DOHH2 (cell line): ENCODE data around the gene SPATA13.

Experiments used
- H3F3A ChIP-seq: fragments of 200-600 bp; sonication (generic), shearing (Covaris generic); 2 replicates; pipeline ENCODE4 v1.6.0; 2016; ENCODE audit warnings: antibody characterized with exemption, mild to moderate bottlenecking; ENCODE audit not compliant: control insufficient read depth, insufficient read depth
- H3K27ac ChIP-seq: fragments of 200-600 bp; sonication (generic); 2 replicates; pipeline ENCODE4 v1.5.1; 2014; ENCODE audit warnings: low read depth, mild to moderate bottlenecking, low read length, moderate library complexity
- H3K27me3 ChIP-seq: fragments of 200-600 bp; sonication (generic); 2 replicates; pipeline ENCODE4 v1.6.1; 2014; ENCODE audit warnings: mild to moderate bottlenecking, low read length, mixed read lengths; ENCODE audit not compliant: control insufficient read depth
- H3K36me3 ChIP-seq: fragments of 200-600 bp; sonication (generic); 2 replicates; pipeline ENCODE4 v1.6.1; 2014; ENCODE audit warnings: mild to moderate bottlenecking, low read length, moderate library complexity, mixed read lengths; ENCODE audit not compliant: control insufficient read depth
- H3K4me1 ChIP-seq: fragments of 200-600 bp; sonication (generic); 2 replicates; pipeline ENCODE4 v1.6.1; 2014; ENCODE audit warnings: mild to moderate bottlenecking, low read length, mixed read lengths; ENCODE audit not compliant: control insufficient read depth
- H3K4me2 ChIP-seq: fragments of 200-600 bp; sonication (generic); 2 replicates; pipeline ENCODE4 v1.6.0; 2014; ENCODE audit warnings: mild to moderate bottlenecking, low read length, moderate library complexity
- H3K4me3 ChIP-seq: fragments of 200-600 bp; sonication (generic); 2 replicates; pipeline ENCODE4 v1.5.1; 2014; ENCODE audit warnings: mild to moderate bottlenecking, low read length, mixed read lengths
- H3K79me2 ChIP-seq: fragments of 200-600 bp; sonication (generic); 2 replicates; pipeline ENCODE4 v1.6.1; 2014; ENCODE audit warnings: mild to moderate bottlenecking, low read length, mixed read lengths; ENCODE audit not compliant: control insufficient read depth
- H3K9me2 ChIP-seq: fragments of 200-600 bp; sonication (generic); replicated peaks from 2 replicates; pipeline ENCODE4 v1.6.1; 2014; ENCODE audit warnings: mild to moderate bottlenecking, low read length, mixed read lengths; ENCODE audit not compliant: control insufficient read depth
- H3K9me3 ChIP-seq: fragments of 200-600 bp; sonication (generic); 2 replicates; pipeline ENCODE4 v1.6.1; 2014; ENCODE audit warnings: antibody characterized with exemption, low read length, mixed read lengths; ENCODE audit not compliant: control insufficient read depth, insufficient read depth
- H4K20me1 ChIP-seq: fragments of 200-600 bp; sonication (generic); 2 replicates; pipeline ENCODE4 v1.6.0; 2014; ENCODE audit warnings: low read depth, mild to moderate bottlenecking, antibody characterized with exemption, low read length, moderate library complexity; ENCODE audit not compliant: control insufficient read depth, insufficient read depth
- CTCF ChIP-seq: fragments of 200-600 bp; sonication (generic); IDR thresholded peaks from one replicate; pipeline ENCODE4 v1.5.1; 2014; ENCODE audit warnings: antibody characterized with exemption, mild to moderate bottlenecking, low read depth, low read length; ENCODE audit not compliant: poor library complexity, severe bottlenecking
- EZH2phosphoT487 ChIP-seq: fragments of 200-600 bp; sonication (generic); IDR thresholded peaks from 2 replicates; pipeline ENCODE4 v1.6.1; 2017; ENCODE audit warnings: borderline replicate concordance, mild to moderate bottlenecking, antibody characterized with exemption, low read length, moderate library complexity, mixed read lengths

The SPATA13 gene

GRCh38 chr13:24241336-24241735 lies 80.8 kb downstream of the SPATA13 start:
- H3K9me2 ChIP-seq: no peaks in the 10 kb centered on the region
- H3K27ac ChIP-seq: no peak overlapping the region
- no peaks in the 10 kb centered on the region for H3K27me3 ChIP-seq
- no peak overlapping the region for H3K4me2 ChIP-seq
- H3K79me2 ChIP-seq: no peaks in the 10 kb centered on the region
- H3K4me1 ChIP-seq: no peaks in the 10 kb centered on the region
- no peaks in the 10 kb centered on the region for H3F3A ChIP-seq
- H4K20me1 ChIP-seq: no peaks in the 10 kb centered on the region
- no peak overlapping the region for H3K4me3 ChIP-seq
- TF ChIP-seq EZH2phosphoT487 (no peak), CTCF (no peak)
- H3K36me3 ChIP-seq: no peaks in the 10 kb centered on the region
- no peaks in the 10 kb centered on the region for H3K9me3 ChIP-seq

GRCh38 chr13:24242100-24242499 lies 81.6 kb downstream of the SPATA13 start:
- Histone ChIP-seq H3K79me2 (no peaks in the 10 kb centered on the region), H3F3A (no peaks in the 10 kb centered on the region), H3K27ac (no peak overlapping the region), H3K36me3 (no peaks in the 10 kb centered on the region), H3K27me3 (no peaks in the 10 kb centered on the region), H3K4me1 (no peaks in the 10 kb centered on the region), H3K9me3 (no peaks in the 10 kb centered on the region), H3K4me3 (no peak overlapping the region), H4K20me1 (no peaks in the 10 kb centered on the region), H3K9me2 (no peaks in the 10 kb centered on the region), H3K4me2 (no peak overlapping the region)
- TF ChIP-seq CTCF (no peak), EZH2phosphoT487 (no peak)

- Histone ChIP-seq H3K9me2 (no peaks in the 10 kb centered on the region), H3K27me3 (no peaks in the 10 kb centered on the region), H3K4me1 (no peaks in the 10 kb centered on the region), H3K27ac (no peak overlapping the region), H3K36me3 (no peaks in the 10 kb centered on the region), H4K20me1 (no peaks in the 10 kb centered on the region), H3K4me2 (no peak overlapping the region), H3F3A (no peaks in the 10 kb centered on the region), H3K4me3 (no peak overlapping the region), H3K79me2 (no peaks in the 10 kb centered on the region), H3K9me3 (no peaks in the 10 kb centered on the region)
- no peak for TF ChIP-seq CTCF
Observed at GRCh38 chr13:24243302-24243701, 82.8 kb downstream of the SPATA13 start.

- no peaks in the 10 kb centered on the region for H3K79me2 ChIP-seq
- H3K4me1 ChIP-seq: no peaks in the 10 kb centered on the region
- no peaks in the 10 kb centered on the region for H4K20me1 ChIP-seq
- no peaks in the 10 kb centered on the region for H3K36me3 ChIP-seq
- no peaks in the 10 kb centered on the region for H3K9me2 ChIP-seq
- H3K4me3 ChIP-seq: no peak overlapping the region
- H3K4me2 ChIP-seq: no peak overlapping the region
- no peaks in the 10 kb centered on the region for H3K9me3 ChIP-seq
- no peaks in the 10 kb centered on the region for H3K27me3 ChIP-seq
- TF ChIP-seq EZH2phosphoT487 (no peak), CTCF (no peak)
- H3F3A ChIP-seq: no peaks in the 10 kb centered on the region
- no peak overlapping the region for H3K27ac ChIP-seq
Observed at GRCh38 chr13:24244802-24245201, 84.3 kb downstream of the SPATA13 start.
